HepG2 (cell line): ENCODE measurements around the gene MEF2B. TPM values are rescaled to one million over a fixed set of nuclear protein-coding genes. Genes with fewer than 3 reads are reported as not detected.

Experiments
- CENPX ChIP-seq: sonication (generic); formaldehyde crosslinking; IDR thresholded peaks from 2 replicates; pipeline ENCODE4 v1.9.0; 2021; ENCODE audit warnings: mild to moderate bottlenecking, missing genetic modification reagents, moderate library complexity
- DMAP1 ChIP-seq: IDR thresholded peaks from 2 replicates; pipeline ENCODE4 v1.6.1; 2016
- FOXA3 ChIP-seq: IDR thresholded peaks from 2 replicates; pipeline ENCODE4 v1.6.1; 2016; ENCODE audit warnings: missing genetic modification reagents, missing compliant biosample characterization
- GATAD1 ChIP-seq: IDR thresholded peaks from 2 replicates; pipeline ENCODE4 v1.6.1; 2016; ENCODE audit warnings: missing genetic modification reagents, missing compliant biosample characterization
- IRF2 ChIP-seq: IDR thresholded peaks from 2 replicates; pipeline ENCODE4 v1.6.1; 2018; ENCODE audit warnings: missing genetic modification reagents, missing compliant biosample characterization
- MAZ ChIP-seq, 2 experiments: sonication (generic) in 1 of 2; formaldehyde crosslinking in 1 of 2; IDR thresholded peaks; 2 replicates each; pipeline versions ENCODE4 v1.5.0 to v1.6.1; 2012 to 2020; ENCODE audit warnings: low read depth in 2 of 2, mild to moderate bottlenecking in 2 of 2, borderline replicate concordance in 1 of 2, improper control_type of control experiment in 1 of 2, low read length in 1 of 2, missing genetic modification reagents in 1 of 2, moderate library complexity in 1 of 2
- PPARG ChIP-seq: conservative IDR thresholded peaks from 2 replicates; pipeline ENCODE4 v1.6.1; 2016; ENCODE audit warnings: missing biosample characterization, missing genetic modification reagents
- SMYD3 ChIP-seq: sonication (generic); formaldehyde crosslinking; IDR thresholded peaks from 2 replicates; pipeline ENCODE4 v1.8.1; 2023; ENCODE audit warnings: mild to moderate bottlenecking, missing genetic modification reagents
- TEAD3 ChIP-seq: optimal IDR thresholded peaks from 2 replicates; pipeline ENCODE3; 2016; ENCODE audit warnings: borderline replicate concordance
- ZBTB20 ChIP-seq: sonication (generic); formaldehyde crosslinking; IDR thresholded peaks from 2 replicates; pipeline ENCODE4 v1.8.1; 2023; ENCODE audit warnings: missing genetic modification reagents, low read depth, mild to moderate bottlenecking, borderline replicate concordance
- ZNF282 ChIP-seq: fragments of 450-650 bp; IDR thresholded peaks from 2 replicates; pipeline ENCODE4 v1.6.1; 2018; ENCODE audit not compliant: partially characterized antibody
- ZNF329 ChIP-seq: sonication (generic); formaldehyde crosslinking; IDR thresholded peaks from 2 replicates; pipeline ENCODE4 v1.9.0; 2021; ENCODE audit warnings: low read depth, mild to moderate bottlenecking, missing genetic modification reagents
- ZNF335 ChIP-seq: sonication (generic); formaldehyde crosslinking; IDR thresholded peaks from 2 replicates; pipeline ENCODE4 v1.4.0; 2020; ENCODE audit warnings: missing genetic modification reagents
- ZNF629 ChIP-seq: sonication (generic); formaldehyde crosslinking; conservative IDR thresholded peaks from 2 replicates; pipeline ENCODE4 v1.5.0; 2020; ENCODE audit warnings: missing genetic modification reagents
- ZNF670 ChIP-seq: sonication (generic); formaldehyde crosslinking; IDR thresholded peaks from 2 replicates; pipeline ENCODE4 v1.8.0; 2022; ENCODE audit warnings: mild to moderate bottlenecking, missing genetic modification reagents, borderline replicate concordance
- polyA plus RNA-seq, 8 experiments: library from polyadenylated mRNA; depleted of rRNA in 3 of 8; stranded (reverse) in 7 of 8; unstranded in 1 of 8; fragments of >200 nt; fragmentation: Illumina TruSeq in 4 of 8; extraction: Trizol in 4 of 8; gene quantifications; 2 replicates each; pipeline versions ENCODE4 v1.2.1 to v1.2.3, GENCODE V29; 2011 to 2016; ENCODE audit warnings: low read depth in 4 of 8, missing spikeins in 1 of 8, mixed read lengths in 1 of 8; ENCODE audit not compliant: insufficient read depth in 1 of 8
- total RNA-seq, 5 experiments: library from RNA; depleted of rRNA; stranded (reverse); fragments of >200 nt; fragmentation: Illumina TruSeq; extraction: Trizol; gene quantifications; 2 replicates each; pipeline ENCODE4 v1.2.3, GENCODE V29; 2016; ENCODE audit warnings: low read depth in 1 of 5
- TF ChIP-seq, protein P1 (sequence below): sonication (generic); formaldehyde crosslinking; IDR thresholded peaks from 2 replicates; pipeline ENCODE4 v1.4.0; 2020; ENCODE audit warnings: low read depth, missing genetic modification reagents
- TF ChIP-seq, protein P2 (sequence below): sonication (generic); formaldehyde crosslinking; IDR thresholded peaks from 2 replicates; pipeline ENCODE4 v1.8.1; 2023; ENCODE audit warnings: mild to moderate bottlenecking, moderate library complexity, missing genetic modification reagents
- TF ChIP-seq, protein P3 (sequence below): IDR thresholded peaks from 2 replicates; pipeline ENCODE4 v1.6.1; 2016; ENCODE audit warnings: missing genetic modification reagents, missing compliant biosample characterization
- TF ChIP-seq, protein P4 (sequence below): sonication (generic); formaldehyde crosslinking; conservative IDR thresholded peaks from 2 replicates; pipeline ENCODE4 v1.5.0; 2020; ENCODE audit warnings: missing genetic modification reagents
- TF ChIP-seq, protein P5 (sequence below): sonication (generic); formaldehyde crosslinking; IDR thresholded peaks from 2 replicates; pipeline ENCODE4 v1.4.0; 2020; ENCODE audit warnings: missing genetic modification reagents

MEF2B gene
- total and polyA plus RNA-seq, 2 of the 13 experiments (the other 11 are each of a cell fraction or from before 2014, with no cell fraction given) = 1.2 to 1.7 TPM

DNA sequence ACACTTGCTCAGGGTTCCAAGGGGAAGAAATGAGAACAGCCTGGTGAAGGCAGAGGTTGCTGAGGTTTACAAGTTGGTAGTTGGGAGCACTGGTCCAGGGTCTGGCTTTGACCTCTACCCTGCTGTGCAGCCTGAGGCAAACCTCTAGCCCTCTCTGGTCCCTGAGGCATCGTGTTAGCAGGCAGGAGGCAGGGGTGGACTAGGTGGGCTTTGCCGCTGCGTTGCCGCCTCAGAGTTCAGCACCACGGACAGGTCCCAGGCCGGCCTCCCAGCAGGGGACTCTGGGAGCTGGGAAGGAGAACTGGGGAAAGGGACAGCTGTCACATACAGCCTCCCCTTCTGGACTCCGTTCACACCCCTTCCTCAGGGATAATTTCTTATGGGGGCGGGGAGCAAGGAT is 44.8 kb upstream of the MEF2B start (continued):
- TF ChIP-seq, protein P1, sequence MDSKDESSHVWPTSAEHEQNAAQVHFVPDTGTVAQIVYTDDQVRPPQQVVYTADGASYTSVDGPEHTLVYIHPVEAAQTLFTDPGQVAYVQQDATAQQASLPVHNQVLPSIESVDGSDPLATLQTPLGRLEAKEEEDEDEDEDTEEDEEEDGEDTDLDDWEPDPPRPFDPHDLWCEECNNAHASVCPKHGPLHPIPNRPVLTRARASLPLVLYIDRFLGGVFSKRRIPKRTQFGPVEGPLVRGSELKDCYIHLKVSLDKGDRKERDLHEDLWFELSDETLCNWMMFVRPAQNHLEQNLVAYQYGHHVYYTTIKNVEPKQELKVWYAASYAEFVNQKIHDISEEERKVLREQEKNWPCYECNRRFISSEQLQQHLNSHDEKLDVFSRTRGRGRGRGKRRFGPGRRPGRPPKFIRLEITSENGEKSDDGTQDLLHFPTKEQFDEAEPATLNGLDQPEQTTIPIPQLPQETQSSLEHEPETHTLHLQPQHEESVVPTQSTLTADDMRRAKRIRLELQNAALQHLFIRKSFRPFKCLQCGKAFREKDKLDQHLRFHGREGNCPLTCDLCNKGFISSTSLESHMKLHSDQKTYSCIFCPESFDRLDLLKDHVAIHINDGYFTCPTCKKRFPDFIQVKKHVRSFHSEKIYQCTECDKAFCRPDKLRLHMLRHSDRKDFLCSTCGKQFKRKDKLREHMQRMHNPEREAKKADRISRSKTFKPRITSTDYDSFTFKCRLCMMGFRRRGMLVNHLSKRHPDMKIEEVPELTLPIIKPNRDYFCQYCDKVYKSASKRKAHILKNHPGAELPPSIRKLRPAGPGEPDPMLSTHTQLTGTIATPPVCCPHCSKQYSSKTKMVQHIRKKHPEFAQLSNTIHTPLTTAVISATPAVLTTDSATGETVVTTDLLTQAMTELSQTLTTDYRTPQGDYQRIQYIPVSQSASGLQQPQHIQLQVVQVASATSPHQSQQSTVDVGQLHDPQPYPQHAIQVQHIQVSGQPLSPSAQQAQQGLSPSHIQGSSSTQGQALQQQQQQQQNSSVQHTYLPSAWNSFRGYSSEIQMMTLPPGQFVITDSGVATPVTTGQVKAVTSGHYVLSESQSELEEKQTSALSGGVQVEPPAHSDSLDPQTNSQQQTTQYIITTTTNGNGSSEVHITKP (CRISPR knock-in tag) = 0 out of 2 replicates have a peak, but pooled peaks have one; percentile 38
- TF ChIP-seq FOXA3 (CRISPR knock-in tag) (0 out of 2 replicates have a peak, but pooled peaks have one; percentile 23), ZNF670 (CRISPR knock-in tag) (no peak), TEAD3 (CRISPR knock-in tag) (peak; percentile 30), ZNF329 (CRISPR knock-in tag) (peak; percentile 68; the same call in 1 of the 2 replicates), PPARG (CRISPR knock-in tag) (peak; percentile 37; the same call in 1 of the 2 replicates), CENPX (CRISPR knock-in tag) (no peak), IRF2 (0 out of 2 replicates have a peak, but pooled peaks have one; percentile 41), ZNF282 (no peak), ZBTB20 (peak; percentile 63; the same call in 1 of the 2 replicates), MAZ (IDR thresholded peaks at IDR 0.05; ENCODE audit: borderline replicate concordance, low read depth, low read length) (no peak), MAZ (CRISPR knock-in tag; IDR thresholded peaks at IDR 0.05; ENCODE audit: low read depth) (peak; percentile 49; the same call in 1 of the 2 replicates), GATAD1 (CRISPR knock-in tag) (peak; percentile 41; the same call in 1 of the 2 replicates), DMAP1 (CRISPR knock-in tag) (no peak), ZNF335 (peak; percentile 51; the same call in 1 of the 2 replicates), SMYD3 (CRISPR knock-in tag) (no peak), ZNF629 (CRISPR knock-in tag) (0 out of 2 replicates have a peak, but pooled peaks have one; percentile 30)
- TF ChIP-seq, protein P2, sequence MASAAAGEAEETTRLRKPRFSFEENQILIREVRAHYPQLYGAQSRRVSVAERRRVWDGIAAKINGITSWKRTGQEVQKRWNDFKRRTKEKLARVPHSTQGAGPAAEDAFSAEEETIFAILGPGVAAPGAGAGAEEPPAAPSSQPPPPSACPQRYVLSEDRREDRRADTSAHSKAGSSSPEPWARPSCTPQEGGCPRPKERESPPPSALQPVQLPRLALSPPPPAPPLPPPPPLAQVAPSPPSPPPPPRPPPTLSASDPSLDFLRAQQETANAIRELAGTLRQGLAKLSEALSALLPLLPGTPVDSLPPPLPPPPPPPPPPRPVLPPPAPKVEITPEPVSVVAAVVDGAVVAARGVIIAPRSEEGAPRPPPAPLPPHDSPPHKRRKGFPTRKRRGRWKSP (CRISPR knock-in tag) = 0 out of 2 replicates have a peak, but pooled peaks have one; percentile 47
- TF ChIP-seq, protein P3, sequence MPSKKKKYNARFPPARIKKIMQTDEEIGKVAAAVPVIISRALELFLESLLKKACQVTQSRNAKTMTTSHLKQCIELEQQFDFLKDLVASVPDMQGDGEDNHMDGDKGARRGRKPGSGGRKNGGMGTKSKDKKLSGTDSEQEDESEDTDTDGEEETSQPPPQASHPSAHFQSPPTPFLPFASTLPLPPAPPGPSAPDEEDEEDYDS (CRISPR knock-in tag) = 0 out of 2 replicates have a peak, but pooled peaks have one; percentile 17
- TF ChIP-seq, protein P4, sequence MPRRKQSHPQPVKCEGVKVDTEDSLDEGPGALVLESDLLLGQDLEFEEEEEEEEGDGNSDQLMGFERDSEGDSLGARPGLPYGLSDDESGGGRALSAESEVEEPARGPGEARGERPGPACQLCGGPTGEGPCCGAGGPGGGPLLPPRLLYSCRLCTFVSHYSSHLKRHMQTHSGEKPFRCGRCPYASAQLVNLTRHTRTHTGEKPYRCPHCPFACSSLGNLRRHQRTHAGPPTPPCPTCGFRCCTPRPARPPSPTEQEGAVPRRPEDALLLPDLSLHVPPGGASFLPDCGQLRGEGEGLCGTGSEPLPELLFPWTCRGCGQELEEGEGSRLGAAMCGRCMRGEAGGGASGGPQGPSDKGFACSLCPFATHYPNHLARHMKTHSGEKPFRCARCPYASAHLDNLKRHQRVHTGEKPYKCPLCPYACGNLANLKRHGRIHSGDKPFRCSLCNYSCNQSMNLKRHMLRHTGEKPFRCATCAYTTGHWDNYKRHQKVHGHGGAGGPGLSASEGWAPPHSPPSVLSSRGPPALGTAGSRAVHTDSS (CRISPR knock-in tag) = no peak
- TF ChIP-seq, protein P5, sequence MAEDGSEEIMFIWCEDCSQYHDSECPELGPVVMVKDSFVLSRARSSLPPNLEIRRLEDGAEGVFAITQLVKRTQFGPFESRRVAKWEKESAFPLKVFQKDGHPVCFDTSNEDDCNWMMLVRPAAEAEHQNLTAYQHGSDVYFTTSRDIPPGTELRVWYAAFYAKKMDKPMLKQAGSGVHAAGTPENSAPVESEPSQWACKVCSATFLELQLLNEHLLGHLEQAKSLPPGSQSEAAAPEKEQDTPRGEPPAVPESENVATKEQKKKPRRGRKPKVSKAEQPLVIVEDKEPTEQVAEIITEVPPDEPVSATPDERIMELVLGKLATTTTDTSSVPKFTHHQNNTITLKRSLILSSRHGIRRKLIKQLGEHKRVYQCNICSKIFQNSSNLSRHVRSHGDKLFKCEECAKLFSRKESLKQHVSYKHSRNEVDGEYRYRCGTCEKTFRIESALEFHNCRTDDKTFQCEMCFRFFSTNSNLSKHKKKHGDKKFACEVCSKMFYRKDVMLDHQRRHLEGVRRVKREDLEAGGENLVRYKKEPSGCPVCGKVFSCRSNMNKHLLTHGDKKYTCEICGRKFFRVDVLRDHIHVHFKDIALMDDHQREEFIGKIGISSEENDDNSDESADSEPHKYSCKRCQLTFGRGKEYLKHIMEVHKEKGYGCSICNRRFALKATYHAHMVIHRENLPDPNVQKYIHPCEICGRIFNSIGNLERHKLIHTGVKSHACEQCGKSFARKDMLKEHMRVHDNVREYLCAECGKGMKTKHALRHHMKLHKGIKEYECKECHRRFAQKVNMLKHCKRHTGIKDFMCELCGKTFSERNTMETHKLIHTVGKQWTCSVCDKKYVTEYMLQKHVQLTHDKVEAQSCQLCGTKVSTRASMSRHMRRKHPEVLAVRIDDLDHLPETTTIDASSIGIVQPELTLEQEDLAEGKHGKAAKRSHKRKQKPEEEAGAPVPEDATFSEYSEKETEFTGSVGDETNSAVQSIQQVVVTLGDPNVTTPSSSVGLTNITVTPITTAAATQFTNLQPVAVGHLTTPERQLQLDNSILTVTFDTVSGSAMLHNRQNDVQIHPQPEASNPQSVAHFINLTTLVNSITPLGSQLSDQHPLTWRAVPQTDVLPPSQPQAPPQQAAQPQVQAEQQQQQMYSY (CRISPR knock-in tag) = no peak
